ENCODE measurements around the gene HNRNPDL. TPM values are rescaled to one million over a fixed set of nuclear protein-coding genes. Genes with fewer than 3 reads are reported as not detected.
A peak's percentile ranks its signal among the peaks of the same experiment; 100 is the strongest.

HNRNPDL gene
- total and polyA plus RNA-seq, 2 of the 13 experiments (the other 11 are each of a cell fraction or from before 2014, with no cell fraction given), result 167 to 414 TPM

DNA sequence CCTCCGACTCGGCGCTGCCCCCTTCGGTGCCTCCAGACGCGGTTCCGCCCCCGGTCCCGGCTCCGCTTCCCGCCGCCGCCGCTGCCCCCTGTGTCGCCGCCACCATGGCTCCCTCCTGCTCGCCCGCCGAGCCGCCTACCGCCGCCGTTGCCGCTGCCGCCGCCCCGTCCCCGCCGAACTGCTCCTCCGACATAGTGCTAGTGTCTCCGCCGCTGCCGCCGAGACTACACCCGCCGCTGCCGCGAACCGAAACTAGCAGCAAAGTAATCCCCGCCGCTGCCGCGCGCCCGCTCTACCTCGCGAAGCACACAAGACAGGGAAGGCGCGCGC is 56.8 kb downstream of the HNRNPDL start (continued):
- TF ChIP-seq, protein P1, sequence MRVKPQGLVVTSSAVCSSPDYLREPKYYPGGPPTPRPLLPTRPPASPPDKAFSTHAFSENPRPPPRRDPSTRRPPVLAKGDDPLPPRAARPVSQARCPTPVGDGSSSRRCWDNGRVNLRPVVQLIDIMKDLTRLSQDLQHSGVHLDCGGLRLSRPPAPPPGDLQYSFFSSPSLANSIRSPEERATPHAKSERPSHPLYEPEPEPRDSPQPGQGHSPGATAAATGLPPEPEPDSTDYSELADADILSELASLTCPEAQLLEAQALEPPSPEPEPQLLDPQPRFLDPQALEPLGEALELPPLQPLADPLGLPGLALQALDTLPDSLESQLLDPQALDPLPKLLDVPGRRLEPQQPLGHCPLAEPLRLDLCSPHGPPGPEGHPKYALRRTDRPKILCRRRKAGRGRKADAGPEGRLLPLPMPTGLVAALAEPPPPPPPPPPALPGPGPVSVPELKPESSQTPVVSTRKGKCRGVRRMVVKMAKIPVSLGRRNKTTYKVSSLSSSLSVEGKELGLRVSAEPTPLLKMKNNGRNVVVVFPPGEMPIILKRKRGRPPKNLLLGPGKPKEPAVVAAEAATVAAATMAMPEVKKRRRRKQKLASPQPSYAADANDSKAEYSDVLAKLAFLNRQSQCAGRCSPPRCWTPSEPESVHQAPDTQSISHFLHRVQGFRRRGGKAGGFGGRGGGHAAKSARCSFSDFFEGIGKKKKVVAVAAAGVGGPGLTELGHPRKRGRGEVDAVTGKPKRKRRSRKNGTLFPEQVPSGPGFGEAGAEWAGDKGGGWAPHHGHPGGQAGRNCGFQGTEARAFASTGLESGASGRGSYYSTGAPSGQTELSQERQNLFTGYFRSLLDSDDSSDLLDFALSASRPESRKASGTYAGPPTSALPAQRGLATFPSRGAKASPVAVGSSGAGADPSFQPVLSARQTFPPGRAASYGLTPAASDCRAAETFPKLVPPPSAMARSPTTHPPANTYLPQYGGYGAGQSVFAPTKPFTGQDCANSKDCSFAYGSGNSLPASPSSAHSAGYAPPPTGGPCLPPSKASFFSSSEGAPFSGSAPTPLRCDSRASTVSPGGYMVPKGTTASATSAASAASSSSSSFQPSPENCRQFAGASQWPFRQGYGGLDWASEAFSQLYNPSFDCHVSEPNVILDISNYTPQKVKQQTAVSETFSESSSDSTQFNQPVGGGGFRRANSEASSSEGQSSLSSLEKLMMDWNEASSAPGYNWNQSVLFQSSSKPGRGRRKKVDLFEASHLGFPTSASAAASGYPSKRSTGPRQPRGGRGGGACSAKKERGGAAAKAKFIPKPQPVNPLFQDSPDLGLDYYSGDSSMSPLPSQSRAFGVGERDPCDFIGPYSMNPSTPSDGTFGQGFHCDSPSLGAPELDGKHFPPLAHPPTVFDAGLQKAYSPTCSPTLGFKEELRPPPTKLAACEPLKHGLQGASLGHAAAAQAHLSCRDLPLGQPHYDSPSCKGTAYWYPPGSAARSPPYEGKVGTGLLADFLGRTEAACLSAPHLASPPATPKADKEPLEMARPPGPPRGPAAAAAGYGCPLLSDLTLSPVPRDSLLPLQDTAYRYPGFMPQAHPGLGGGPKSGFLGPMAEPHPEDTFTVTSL (CRISPR knock-in tag; IDR thresholded peaks at IDR 0.05; ENCODE audit: borderline replicate concordance), result no peak
- TF ChIP-seq ZNF781 (CRISPR knock-in tag; IDR thresholded peaks at IDR 0.05; ENCODE audit: borderline replicate concordance, not compliant biosample characterization) (no peak), JUNB (CRISPR knock-in tag; IDR thresholded peaks at IDR 0.05; ENCODE audit: borderline replicate concordance) (no peak), NFYC (CRISPR knock-in tag; IDR thresholded peaks at IDR 0.05) (no peak), ATF7 (IDR thresholded peaks at IDR 0.05) (no peak), ATF7 (CRISPR knock-in tag; IDR thresholded peaks at IDR 0.05) (no peak), ARNT2 (CRISPR knock-in tag; IDR thresholded peaks at IDR 0.05; ENCODE audit: low read depth) (no peak), NFIC (IDR thresholded peaks at IDR 0.05; ENCODE audit: low read length) (peak; percentile 24; the same call in 1 of the 2 replicates), KAT2B (IDR thresholded peaks at IDR 0.05; ENCODE audit: borderline replicate concordance, low read depth, low read length) (no peak), HOXD1 (CRISPR knock-in tag; IDR thresholded peaks at IDR 0.05) (peak; percentile 45; the same call in 1 of the 2 replicates), SP5 (CRISPR knock-in tag; IDR thresholded peaks at IDR 0.05; ENCODE audit: borderline replicate concordance, low read depth) (no peak), HMG20A (CRISPR knock-in tag; IDR thresholded peaks at IDR 0.05; ENCODE audit: borderline replicate concordance) (no peak), EZH2 (conservative IDR thresholded peaks at IDR 0.05; ENCODE audit: low read depth, low read length) (no peak), ZNF788 (CRISPR knock-in tag; IDR thresholded peaks at IDR 0.05; ENCODE audit: borderline replicate concordance) (no peak), SP4 (CRISPR knock-in tag; IDR thresholded peaks at IDR 0.05) (no peak), ZNF616 (CRISPR knock-in tag; IDR thresholded peaks at IDR 0.05; ENCODE audit: low read depth) (0 out of 2 replicates have a peak, but pooled peaks have one; percentile 23), CBX5 (CRISPR knock-in tag; IDR thresholded peaks at IDR 0.05; ENCODE audit: borderline replicate concordance) (no peak), WIZ (CRISPR knock-in tag; IDR thresholded peaks at IDR 0.05) (no peak), KDM4B (CRISPR knock-in tag; IDR thresholded peaks at IDR 0.05) (no peak)
- TF ChIP-seq, protein P2, sequence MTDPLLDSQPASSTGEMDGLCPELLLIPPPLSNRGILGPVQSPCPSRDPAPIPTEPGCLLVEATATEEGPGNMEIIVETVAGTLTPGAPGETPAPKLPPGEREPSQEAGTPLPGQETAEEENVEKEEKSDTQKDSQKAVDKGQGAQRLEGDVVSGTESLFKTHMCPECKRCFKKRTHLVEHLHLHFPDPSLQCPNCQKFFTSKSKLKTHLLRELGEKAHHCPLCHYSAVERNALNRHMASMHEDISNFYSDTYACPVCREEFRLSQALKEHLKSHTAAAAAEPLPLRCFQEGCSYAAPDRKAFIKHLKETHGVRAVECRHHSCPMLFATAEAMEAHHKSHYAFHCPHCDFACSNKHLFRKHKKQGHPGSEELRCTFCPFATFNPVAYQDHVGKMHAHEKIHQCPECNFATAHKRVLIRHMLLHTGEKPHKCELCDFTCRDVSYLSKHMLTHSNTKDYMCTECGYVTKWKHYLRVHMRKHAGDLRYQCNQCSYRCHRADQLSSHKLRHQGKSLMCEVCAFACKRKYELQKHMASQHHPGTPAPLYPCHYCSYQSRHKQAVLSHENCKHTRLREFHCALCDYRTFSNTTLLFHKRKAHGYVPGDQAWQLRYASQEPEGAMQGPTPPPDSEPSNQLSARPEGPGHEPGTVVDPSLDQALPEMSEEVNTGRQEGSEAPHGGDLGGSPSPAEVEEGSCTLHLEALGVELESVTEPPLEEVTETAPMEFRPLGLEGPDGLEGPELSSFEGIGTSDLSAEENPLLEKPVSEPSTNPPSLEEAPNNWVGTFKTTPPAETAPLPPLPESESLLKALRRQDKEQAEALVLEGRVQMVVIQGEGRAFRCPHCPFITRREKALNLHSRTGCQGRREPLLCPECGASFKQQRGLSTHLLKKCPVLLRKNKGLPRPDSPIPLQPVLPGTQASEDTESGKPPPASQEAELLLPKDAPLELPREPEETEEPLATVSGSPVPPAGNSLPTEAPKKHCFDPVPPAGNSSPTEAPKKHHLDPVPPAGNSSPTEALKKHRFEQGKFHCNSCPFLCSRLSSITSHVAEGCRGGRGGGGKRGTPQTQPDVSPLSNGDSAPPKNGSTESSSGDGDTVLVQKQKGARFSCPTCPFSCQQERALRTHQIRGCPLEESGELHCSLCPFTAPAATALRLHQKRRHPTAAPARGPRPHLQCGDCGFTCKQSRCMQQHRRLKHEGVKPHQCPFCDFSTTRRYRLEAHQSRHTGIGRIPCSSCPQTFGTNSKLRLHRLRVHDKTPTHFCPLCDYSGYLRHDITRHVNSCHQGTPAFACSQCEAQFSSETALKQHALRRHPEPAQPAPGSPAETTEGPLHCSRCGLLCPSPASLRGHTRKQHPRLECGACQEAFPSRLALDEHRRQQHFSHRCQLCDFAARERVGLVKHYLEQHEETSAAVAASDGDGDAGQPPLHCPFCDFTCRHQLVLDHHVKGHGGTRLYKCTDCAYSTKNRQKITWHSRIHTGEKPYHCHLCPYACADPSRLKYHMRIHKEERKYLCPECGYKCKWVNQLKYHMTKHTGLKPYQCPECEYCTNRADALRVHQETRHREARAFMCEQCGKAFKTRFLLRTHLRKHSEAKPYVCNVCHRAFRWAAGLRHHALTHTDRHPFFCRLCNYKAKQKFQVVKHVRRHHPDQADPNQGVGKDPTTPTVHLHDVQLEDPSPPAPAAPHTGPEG (CRISPR knock-in tag; IDR thresholded peaks at IDR 0.05), result no peak
